IMR-90 (cell line): Measurements from ENCODE around the gene CHL1. TPM values are rescaled to one million over a fixed set of nuclear protein-coding genes. Genes with fewer than 3 reads are reported as not detected.

ENCODE experiments used
- ATAC-seq: fragments of 200-7000 bp; cut with Tn5 transposase; 2 replicates; pipeline ENCODE4 v1.9.1; 2020; ENCODE audit warnings: low read depth, mild to moderate bottlenecking, moderate library complexity
- BruUV-seq: library from RNA; stranded (reverse); fragments of 400-500 nt; replicated peaks from 2 replicates; lab custom pipeline; 2021; lab: Mats Ljungman, UMichigan
- CTCF ChIA-PET: fragments of 300-600 bp; formaldehyde crosslinking; extraction: SDS; loops from one replicate; lab custom pipeline; 2021; ENCODE audit warnings: antibody characterized with exemption; lab: Yijun Ruan, JAX
- POLR2A ChIA-PET: fragments of 300-600 bp; sonication (Branson Sonifier 250); formaldehyde crosslinking; loops from one replicate; lab custom pipeline; 2022; ENCODE audit warnings: antibody characterized with exemption; ENCODE audit not compliant: unreplicated experiment; lab: Charles Lee
- DNase-seq: peaks from one replicate; pipeline ENCODE4 v3.0.0; 2013
- H2AFZ ChIP-seq: replicated peaks from 2 replicates; pipeline ENCODE3; 2013; ENCODE audit warnings: low read length, mild to moderate bottlenecking; ENCODE audit not compliant: poor library complexity
- H2AK5ac ChIP-seq: 2 replicates; pipeline ENCODE4 v1.6.1; 2013; ENCODE audit warnings: low read depth, low read length, inconsistent platforms
- H2AK9ac ChIP-seq: replicated peaks from 2 replicates; pipeline ENCODE3; 2013; ENCODE audit warnings: mild to moderate bottlenecking, low read depth, low read length, moderate library complexity; ENCODE audit not compliant: poor library complexity
- H2BK120ac ChIP-seq: 2 replicates; pipeline ENCODE4 v1.6.1; 2013; ENCODE audit warnings: low read depth, low read length, inconsistent platforms
- H2BK15ac ChIP-seq: 3 replicates; pipeline ENCODE4 v1.6.1; 2013; ENCODE audit warnings: low read depth, low read length, inconsistent platforms
- H2BK20ac ChIP-seq: 2 replicates; pipeline ENCODE4 v1.6.1; 2013; ENCODE audit warnings: low read depth, mild to moderate bottlenecking, inconsistent platforms, low read length, moderate library complexity
- H2BK5ac ChIP-seq: 2 replicates; pipeline ENCODE4 v1.6.1; 2013; ENCODE audit warnings: mild to moderate bottlenecking, low read depth, low read length, inconsistent platforms; ENCODE audit not compliant: poor library complexity, severe bottlenecking
- H3K14ac ChIP-seq: replicated peaks from 2 replicates; pipeline ENCODE4 v1.6.1; 2013; ENCODE audit warnings: low read depth, low read length, inconsistent platforms
- H3K18ac ChIP-seq: 2 replicates; pipeline ENCODE4 v1.6.1; 2013; ENCODE audit warnings: low read depth, low read length, control low read depth
- H3K23ac ChIP-seq: 2 replicates; pipeline ENCODE4 v1.6.1; 2013; ENCODE audit warnings: low read depth, low read length, inconsistent platforms
- H3K27ac ChIP-seq: 2 replicates; pipeline ENCODE4 v1.5.1; 2013; ENCODE audit warnings: mild to moderate bottlenecking, control low read depth, low read length; ENCODE audit not compliant: insufficient read depth
- H3K27me3 ChIP-seq: 2 replicates; pipeline ENCODE4 v1.6.1; 2013; ENCODE audit warnings: low read length; ENCODE audit not compliant: control insufficient read depth, insufficient read depth
- H3K36me3 ChIP-seq: 2 replicates; pipeline ENCODE4 v1.6.1; 2013; ENCODE audit warnings: low read length, mixed read lengths; ENCODE audit not compliant: control insufficient read depth, insufficient read depth
- H3K4ac ChIP-seq: 2 replicates; pipeline ENCODE4 v1.6.1; 2013; ENCODE audit warnings: low read depth, low read length, inconsistent platforms
- H3K4me1 ChIP-seq: 2 replicates; pipeline ENCODE4 v1.6.1; 2013; ENCODE audit warnings: low read length, mixed read lengths; ENCODE audit not compliant: control insufficient read depth, insufficient read depth
- H3K4me2 ChIP-seq: 2 replicates; pipeline ENCODE4 v1.6.1; 2013; ENCODE audit warnings: low read depth, mild to moderate bottlenecking, control low read depth, low read length, moderate library complexity
- H3K4me3 ChIP-seq: 2 replicates; pipeline ENCODE4 v1.5.1; 2013; ENCODE audit warnings: low read depth, mild to moderate bottlenecking, control low read depth, low read length, moderate library complexity; ENCODE audit not compliant: insufficient read depth
- H3K56ac ChIP-seq: 2 replicates; pipeline ENCODE4 v1.6.1; 2013; ENCODE audit warnings: low read length, inconsistent platforms; ENCODE audit not compliant: insufficient read depth; ENCODE audit errors: extremely low read depth
- H3K79me1 ChIP-seq, 2 experiments: 2 replicates each; pipeline ENCODE4 v1.6.1; 2013; ENCODE audit warnings: low read length in 2 of 2, inconsistent platforms in 1 of 2, low read depth in 1 of 2
- H3K9ac ChIP-seq: 2 replicates; pipeline ENCODE4 v1.6.1; 2013; ENCODE audit warnings: low read depth, low read length, control low read depth
- H3K9me1 ChIP-seq: 2 replicates; pipeline ENCODE4 v1.6.1; 2013; ENCODE audit warnings: low read length, inconsistent platforms; ENCODE audit not compliant: insufficient read depth
- H3K9me3 ChIP-seq: 2 replicates; pipeline ENCODE4 v1.6.1; 2013; ENCODE audit warnings: low read length; ENCODE audit not compliant: control insufficient read depth, insufficient read depth
- H4K20me1 ChIP-seq: 2 replicates; pipeline ENCODE4 v1.6.1; 2013; ENCODE audit warnings: low read length, inconsistent platforms; ENCODE audit not compliant: insufficient read depth
- H4K5ac ChIP-seq: 2 replicates; pipeline ENCODE4 v1.6.1; 2013; ENCODE audit warnings: mild to moderate bottlenecking, low read depth, low read length, control low read depth
- H4K8ac ChIP-seq, 2 experiments: 2 replicates each; pipeline ENCODE4 v1.6.1; 2013; ENCODE audit warnings: low read depth in 2 of 2, low read length in 2 of 2, control low read depth in 1 of 2, inconsistent platforms in 1 of 2
- H4K91ac ChIP-seq: 2 replicates; pipeline ENCODE4 v1.6.1; 2013; ENCODE audit warnings: low read depth, low read length, inconsistent platforms; ENCODE audit not compliant: insufficient read depth
- BHLHE40 ChIP-seq: fragments of 150-350 bp; IDR thresholded peaks from 2 replicates; pipeline ENCODE4 v1.6.1; 2016; ENCODE audit warnings: mild to moderate bottlenecking, low read depth, low read length
- CEBPB ChIP-seq: IDR thresholded peaks from 2 replicates; pipeline ENCODE4 v1.6.1; 2012; ENCODE audit warnings: low read depth, low read length, improper control_type of control experiment
- CHD1 ChIP-seq: IDR thresholded peaks from 2 replicates; pipeline ENCODE4 v1.6.1; 2012; ENCODE audit warnings: low read depth, low read length, improper control_type of control experiment
- FOS ChIP-seq: fragments of 150-350 bp; IDR thresholded peaks from 2 replicates; pipeline ENCODE4 v1.6.1; 2016; ENCODE audit warnings: low read depth, low read length
- MAFK ChIP-seq: IDR thresholded peaks from 2 replicates; pipeline ENCODE4 v1.6.1; 2012; ENCODE audit warnings: low read depth, low read length, improper control_type of control experiment
- MAZ ChIP-seq: IDR thresholded peaks from 2 replicates; pipeline ENCODE4 v1.6.1; 2012; ENCODE audit warnings: low read depth, mild to moderate bottlenecking, low read length, improper control_type of control experiment, moderate library complexity, borderline replicate concordance
- MXI1 ChIP-seq: IDR thresholded peaks from 2 replicates; pipeline ENCODE4 v1.6.1; 2012; ENCODE audit warnings: low read depth, mild to moderate bottlenecking, low read length, moderate library complexity, borderline replicate concordance
- NFE2L2 ChIP-seq: fragments of 150-350 bp; IDR thresholded peaks from 2 replicates; pipeline ENCODE4 v1.6.1; 2016; ENCODE audit warnings: low read depth, mild to moderate bottlenecking, low read length
- POLR2A ChIP-seq: IDR thresholded peaks from 2 replicates; pipeline ENCODE4 v1.6.1; 2012; ENCODE audit warnings: mild to moderate bottlenecking, low read depth, low read length
- RAD21 ChIP-seq: IDR thresholded peaks from 2 replicates; pipeline ENCODE4 v1.6.1; 2012; ENCODE audit warnings: low read length, improper control_type of control experiment
- RCOR1 ChIP-seq: IDR thresholded peaks from 2 replicates; pipeline ENCODE4 v1.6.1; 2012; ENCODE audit warnings: mild to moderate bottlenecking, low read length, improper control_type of control experiment; ENCODE audit not compliant: insufficient replicate concordance
- RFX5 ChIP-seq: IDR thresholded peaks from 2 replicates; pipeline ENCODE4 v1.8.0; 2012; ENCODE audit warnings: low read depth, mild to moderate bottlenecking, low read length, moderate library complexity
- SMC3 ChIP-seq: fragments of 150-350 bp; IDR thresholded peaks from 2 replicates; pipeline ENCODE4 v1.6.1; 2016; ENCODE audit warnings: low read depth, mild to moderate bottlenecking, antibody characterized with exemption, low read length, moderate library complexity
- WGBS, 2 experiments: methylation state at CpG; one replicate each; pipeline versions ENCODE4 v1.1.5 to v1.1.7; 2013; ENCODE audit warnings: missing lambda C conversion rate in 2 of 2; ENCODE audit not compliant: insufficient read length in 1 of 2; ENCODE audit errors: extremely low coverage in 2 of 2; 5-methylcytosine and 5-hydroxymethylcytosine counted together
- dilution Hi-C: fragments of 300-500 bp; cut with HindIII; formaldehyde crosslinking; loops from one replicate; pipeline ENCODE4 v1.14.3; 2018; ENCODE audit warnings: low sequenced_read_pairs; ENCODE audit not compliant: unreplicated experiment
- in situ Hi-C: fragments of 300-500 bp; cut with MboI; formaldehyde crosslinking; loops from 3 replicates; pipeline ENCODE4 v1.14.3; 2019; ENCODE audit warnings: low sequenced_read_pairs, inconsistent platforms, mixed read lengths
- intact Hi-C: fragments of 100-400 bp; cut with micrococcal nuclease; formaldehyde crosslinking; loops from 2 replicates; pipeline ENCODE4 v1.10.0; 2022
- polyA plus RNA-seq, 3 experiments: library from polyadenylated mRNA; depleted of rRNA; stranded (reverse); fragments of >200 nt; gene quantifications; 2 replicates each; pipeline ENCODE4 v1.2.3, GENCODE V29; 2012; ENCODE audit warnings: low replicate concordance in 1 of 3
- total RNA-seq: library from RNA; depleted of rRNA; stranded (reverse); fragments of >200 nt; gene quantifications from 2 replicates; pipeline ENCODE4 v1.2.3, GENCODE V29; 2012
- TF ChIP-seq, protein P1 (sequence below): fragments of 150-350 bp; IDR thresholded peaks from 2 replicates; pipeline ENCODE4 v1.6.1; 2016; ENCODE audit warnings: low read depth, mild to moderate bottlenecking, low read length, moderate library complexity, borderline replicate concordance
- TF ChIP-seq, protein P2 (sequence below): fragments of 150-350 bp; IDR thresholded peaks from 2 replicates; pipeline ENCODE4 v1.6.1; 2017; ENCODE audit warnings: mild to moderate bottlenecking, antibody characterized with exemption, low read length, low read depth
- TF ChIP-seq, protein P3 (sequence below): conservative IDR thresholded peaks from 2 replicates; pipeline ENCODE4 v1.5.1; 2012; ENCODE audit warnings: mild to moderate bottlenecking, low read depth, low read length, improper control_type of control experiment

CHL1 gene
- total and polyA plus RNA-seq, 2 of the 4 experiments (the other 2 are of a cell fraction): 0.38 to 1.6 TPM

DNA sequence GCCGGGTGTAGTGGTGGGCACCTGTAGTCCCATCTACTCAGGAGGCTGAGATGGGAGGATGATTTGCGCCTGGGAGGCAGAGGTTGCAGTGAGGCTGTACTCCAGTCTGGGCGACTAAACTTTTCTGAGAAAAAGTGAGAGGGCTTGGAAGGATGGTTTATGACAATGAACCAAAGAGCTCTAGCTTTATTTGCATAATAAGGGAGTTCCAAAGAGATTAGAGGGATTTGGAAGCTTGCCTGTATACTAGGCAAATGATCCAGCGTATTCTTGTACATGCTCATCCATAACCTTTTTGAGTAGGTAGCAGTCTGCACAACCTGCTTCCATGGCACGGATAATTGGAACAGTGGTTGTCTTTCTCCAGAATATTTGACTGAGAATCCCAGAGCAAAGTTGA lies 251.1 kb downstream of the CHL1 start:
- H3K36me3 ChIP-seq: no peaks in the 10 kb centered on the region
- TF ChIP-seq FOS (no peak), BHLHE40 (no peak), RAD21 (no peak), NFE2L2 (no peak), SMC3 (no peak), MAFK (no peak), MAZ (no peak), CEBPB (no peak), RFX5 (no peak), MXI1 (no peak), RCOR1 (no peak), POLR2A (no peak), CHD1 (no peak)
- TF ChIP-seq, protein P1, sequence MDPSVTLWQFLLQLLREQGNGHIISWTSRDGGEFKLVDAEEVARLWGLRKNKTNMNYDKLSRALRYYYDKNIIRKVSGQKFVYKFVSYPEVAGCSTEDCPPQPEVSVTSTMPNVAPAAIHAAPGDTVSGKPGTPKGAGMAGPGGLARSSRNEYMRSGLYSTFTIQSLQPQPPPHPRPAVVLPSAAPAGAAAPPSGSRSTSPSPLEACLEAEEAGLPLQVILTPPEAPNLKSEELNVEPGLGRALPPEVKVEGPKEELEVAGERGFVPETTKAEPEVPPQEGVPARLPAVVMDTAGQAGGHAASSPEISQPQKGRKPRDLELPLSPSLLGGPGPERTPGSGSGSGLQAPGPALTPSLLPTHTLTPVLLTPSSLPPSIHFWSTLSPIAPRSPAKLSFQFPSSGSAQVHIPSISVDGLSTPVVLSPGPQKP: no peak
- TF ChIP-seq, protein P2, sequence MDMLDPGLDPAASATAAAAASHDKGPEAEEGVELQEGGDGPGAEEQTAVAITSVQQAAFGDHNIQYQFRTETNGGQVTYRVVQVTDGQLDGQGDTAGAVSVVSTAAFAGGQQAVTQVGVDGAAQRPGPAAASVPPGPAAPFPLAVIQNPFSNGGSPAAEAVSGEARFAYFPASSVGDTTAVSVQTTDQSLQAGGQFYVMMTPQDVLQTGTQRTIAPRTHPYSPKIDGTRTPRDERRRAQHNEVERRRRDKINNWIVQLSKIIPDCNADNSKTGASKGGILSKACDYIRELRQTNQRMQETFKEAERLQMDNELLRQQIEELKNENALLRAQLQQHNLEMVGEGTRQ: no peak
- TF ChIP-seq, protein P3, sequence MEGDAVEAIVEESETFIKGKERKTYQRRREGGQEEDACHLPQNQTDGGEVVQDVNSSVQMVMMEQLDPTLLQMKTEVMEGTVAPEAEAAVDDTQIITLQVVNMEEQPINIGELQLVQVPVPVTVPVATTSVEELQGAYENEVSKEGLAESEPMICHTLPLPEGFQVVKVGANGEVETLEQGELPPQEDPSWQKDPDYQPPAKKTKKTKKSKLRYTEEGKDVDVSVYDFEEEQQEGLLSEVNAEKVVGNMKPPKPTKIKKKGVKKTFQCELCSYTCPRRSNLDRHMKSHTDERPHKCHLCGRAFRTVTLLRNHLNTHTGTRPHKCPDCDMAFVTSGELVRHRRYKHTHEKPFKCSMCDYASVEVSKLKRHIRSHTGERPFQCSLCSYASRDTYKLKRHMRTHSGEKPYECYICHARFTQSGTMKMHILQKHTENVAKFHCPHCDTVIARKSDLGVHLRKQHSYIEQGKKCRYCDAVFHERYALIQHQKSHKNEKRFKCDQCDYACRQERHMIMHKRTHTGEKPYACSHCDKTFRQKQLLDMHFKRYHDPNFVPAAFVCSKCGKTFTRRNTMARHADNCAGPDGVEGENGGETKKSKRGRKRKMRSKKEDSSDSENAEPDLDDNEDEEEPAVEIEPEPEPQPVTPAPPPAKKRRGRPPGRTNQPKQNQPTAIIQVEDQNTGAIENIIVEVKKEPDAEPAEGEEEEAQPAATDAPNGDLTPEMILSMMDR: no peak
- no peak overlapping the region for H2BK20ac ChIP-seq
- H4K5ac ChIP-seq: no peak overlapping the region
- H4K8ac ChIP-seq: no peak overlapping the region
- H3K9me3 ChIP-seq: no peaks in the 10 kb centered on the region
- no peak overlapping the region for H2AFZ ChIP-seq
- in situ Hi-C loops (no loop called here), dilution Hi-C loops (no loop called here), intact Hi-C loops (no loop called here)
- H2BK5ac ChIP-seq: no peak overlapping the region
- H3K9ac ChIP-seq: no peak overlapping the region
- H3K27me3 ChIP-seq: no peaks in the 10 kb centered on the region
- H3K4me1 ChIP-seq: no peaks in the 10 kb centered on the region
- H3K4me2 ChIP-seq: no peak overlapping the region
- no peak overlapping the region for H3K27ac ChIP-seq
- H3K79me1 ChIP-seq: no peaks in the 10 kb centered on the region
- H3K23ac ChIP-seq: no peak overlapping the region
- CTCF ChIA-PET: interaction anchor here (0.7 kb wide), 1 partner anchor 15 kb away, joined by 3 read pairs; no protein-coding TSS in a partner anchor
- no peak overlapping the region for H2BK15ac ChIP-seq
- no peak overlapping the region for H4K91ac ChIP-seq
- no peak overlapping the region for H2AK9ac ChIP-seq
- BruUV-seq: no TSS peak
- no peaks in the 10 kb centered on the region for H3K9me1 ChIP-seq
- H2AK5ac ChIP-seq: no peak overlapping the region
- no peak overlapping the region for H3K4ac ChIP-seq
- no peaks in the 10 kb centered on the region for H4K20me1 ChIP-seq
- DNase-seq (no peak), ATAC-seq (no peak)
- no peak overlapping the region for H3K4me3 ChIP-seq
- POLR2A ChIA-PET: no interaction called here
- no peak overlapping the region for H3K14ac ChIP-seq
- no peak overlapping the region for H3K56ac ChIP-seq
- WGBS, 2 experiments: no CpG with 5 or more reads among the region's 5 CpGs
- H3K18ac ChIP-seq: no peak overlapping the region
- no peak overlapping the region for H2BK120ac ChIP-seq
